GM12872 (cell line): ENCODE results near the gene CACNA1E.

Source experiments
- TF ChIP-seq, protein P1 (sequence below): IDR thresholded peaks from 3 replicates; pipeline ENCODE4 v1.5.1; 2011; ENCODE audit warnings: low read depth, mild to moderate bottlenecking, low read length, moderate library complexity; ENCODE audit not compliant: insufficient read depth

Gene CACNA1E

DNA sequence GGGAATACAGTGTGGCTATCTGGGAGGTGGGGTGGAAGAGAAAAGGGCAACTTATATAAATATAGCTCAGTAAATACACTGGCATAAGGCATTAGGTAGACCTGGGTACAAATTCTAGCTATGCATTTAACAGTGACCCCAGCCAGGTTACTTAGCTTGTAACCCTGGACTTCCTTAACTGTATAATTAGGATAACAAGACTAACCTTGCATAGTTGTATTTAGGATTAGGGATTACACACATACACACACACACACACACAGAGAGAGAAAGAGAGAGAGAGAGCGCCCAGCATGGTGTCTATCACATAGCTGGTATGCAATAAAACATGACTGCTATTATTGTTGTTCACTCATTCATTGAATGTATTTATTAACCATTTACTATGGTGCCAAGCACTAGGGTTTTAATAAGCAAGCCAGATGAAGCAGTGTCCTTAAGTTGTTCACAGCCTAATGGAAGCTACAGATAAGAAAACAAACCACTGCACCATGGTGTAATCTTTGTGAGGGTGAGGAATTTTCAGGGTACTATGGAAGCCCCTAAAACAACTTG, 326.8 kb downstream of the CACNA1E start:
- TF ChIP-seq, protein P1, sequence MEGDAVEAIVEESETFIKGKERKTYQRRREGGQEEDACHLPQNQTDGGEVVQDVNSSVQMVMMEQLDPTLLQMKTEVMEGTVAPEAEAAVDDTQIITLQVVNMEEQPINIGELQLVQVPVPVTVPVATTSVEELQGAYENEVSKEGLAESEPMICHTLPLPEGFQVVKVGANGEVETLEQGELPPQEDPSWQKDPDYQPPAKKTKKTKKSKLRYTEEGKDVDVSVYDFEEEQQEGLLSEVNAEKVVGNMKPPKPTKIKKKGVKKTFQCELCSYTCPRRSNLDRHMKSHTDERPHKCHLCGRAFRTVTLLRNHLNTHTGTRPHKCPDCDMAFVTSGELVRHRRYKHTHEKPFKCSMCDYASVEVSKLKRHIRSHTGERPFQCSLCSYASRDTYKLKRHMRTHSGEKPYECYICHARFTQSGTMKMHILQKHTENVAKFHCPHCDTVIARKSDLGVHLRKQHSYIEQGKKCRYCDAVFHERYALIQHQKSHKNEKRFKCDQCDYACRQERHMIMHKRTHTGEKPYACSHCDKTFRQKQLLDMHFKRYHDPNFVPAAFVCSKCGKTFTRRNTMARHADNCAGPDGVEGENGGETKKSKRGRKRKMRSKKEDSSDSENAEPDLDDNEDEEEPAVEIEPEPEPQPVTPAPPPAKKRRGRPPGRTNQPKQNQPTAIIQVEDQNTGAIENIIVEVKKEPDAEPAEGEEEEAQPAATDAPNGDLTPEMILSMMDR, result no peak

DNA sequence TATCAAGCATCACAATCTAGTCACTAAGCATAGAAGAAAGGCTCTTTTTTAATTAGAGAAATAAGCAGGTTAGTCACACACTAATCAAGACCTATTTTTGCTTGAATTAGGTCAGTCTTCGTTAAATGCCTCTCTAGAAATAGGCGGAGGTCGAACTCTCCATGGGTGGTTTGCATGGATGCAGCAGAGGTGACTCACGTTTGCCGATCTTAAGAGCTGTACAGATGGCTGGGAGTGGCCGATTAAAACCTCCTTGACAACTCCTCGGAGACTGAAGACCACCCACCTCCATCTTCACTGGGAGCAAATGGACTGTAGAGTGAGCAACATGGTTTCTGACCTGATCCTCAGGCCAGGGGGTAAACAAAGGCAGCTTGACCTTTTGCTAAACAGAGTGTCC, 328.9 kb downstream of the CACNA1E start:
- TF ChIP-seq, protein P1, result no peak

DNA sequence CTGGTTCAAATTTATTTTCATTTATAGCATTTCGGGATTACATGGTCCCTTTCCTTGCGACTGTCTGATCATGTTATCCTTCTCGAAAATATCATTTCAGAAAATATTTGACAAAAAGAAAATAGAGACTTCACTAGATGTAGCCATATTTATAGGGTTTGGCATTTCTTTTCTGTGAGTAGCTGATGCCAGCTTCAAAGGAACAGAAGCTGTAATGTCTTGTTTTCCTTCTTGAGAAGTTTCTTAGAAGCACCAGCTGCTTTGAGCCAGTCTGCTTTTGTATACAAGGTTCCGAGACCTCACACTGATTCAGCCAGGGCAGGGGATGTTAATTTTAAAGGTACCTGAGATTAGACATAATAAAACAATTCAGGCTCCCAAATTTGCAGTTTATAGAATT, 329.9 kb downstream of the CACNA1E start:
- TF ChIP-seq, protein P1, result no peak

DNA sequence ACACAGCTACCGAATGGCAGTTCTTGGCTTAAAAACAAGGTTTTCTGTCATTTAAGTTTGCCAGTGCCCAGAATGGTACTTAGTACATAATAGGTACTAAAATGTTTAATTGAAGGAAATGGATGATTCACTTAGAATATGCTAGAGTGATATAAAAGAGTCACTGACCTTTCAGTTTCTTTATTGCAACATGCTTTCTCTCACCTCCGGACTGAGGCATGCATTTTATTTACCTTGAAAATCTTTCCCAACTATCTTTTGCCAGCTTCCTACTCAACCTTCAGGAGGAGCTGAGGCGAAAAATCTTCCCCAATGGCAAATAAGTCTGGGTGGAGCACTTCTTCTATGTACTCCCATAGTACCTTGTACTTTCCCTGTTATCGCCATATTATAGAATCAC, 333.3 kb downstream of the CACNA1E start:
- TF ChIP-seq, protein P1, result no peak

DNA sequence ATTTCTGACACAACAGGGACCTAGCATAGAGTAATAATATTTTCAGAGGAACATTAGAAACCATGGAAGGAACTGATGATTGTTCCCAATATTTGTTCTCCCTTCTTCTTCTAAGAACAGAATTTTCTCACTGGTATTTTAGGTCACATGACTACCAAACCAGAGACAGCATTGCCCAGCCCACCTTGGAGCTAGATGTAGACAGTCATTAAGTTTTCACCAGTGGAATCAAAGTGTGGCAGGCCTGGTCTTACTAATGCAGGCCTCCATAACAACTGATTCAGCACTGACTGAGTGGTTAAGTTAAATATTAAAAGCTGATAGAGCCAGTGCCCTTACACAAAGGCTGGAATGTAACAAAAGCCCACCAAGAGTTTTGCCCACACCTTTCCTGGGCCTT, 333.8 kb downstream of the CACNA1E start:
- TF ChIP-seq, protein P1, result no peak

DNA sequence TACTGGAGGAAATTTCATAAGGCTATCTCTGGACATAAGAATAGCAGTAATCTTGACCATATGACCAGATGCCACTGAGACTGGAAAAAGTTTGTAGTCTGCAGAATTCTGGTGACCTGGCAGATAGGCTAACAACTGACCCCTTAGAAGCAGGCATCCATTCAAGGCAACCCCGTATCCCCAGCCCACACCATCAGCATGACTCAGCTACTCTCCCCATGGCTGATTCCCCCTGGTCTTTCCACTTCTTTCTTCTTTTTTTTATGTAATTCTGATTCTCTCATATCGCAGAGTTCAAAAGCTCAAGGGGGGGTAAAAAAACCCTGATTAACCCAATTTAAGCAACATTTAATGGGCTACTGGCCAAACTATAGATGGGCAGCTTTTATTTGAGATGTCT, 335.1 kb downstream of the CACNA1E start:
- TF ChIP-seq, protein P1, result no peak

DNA sequence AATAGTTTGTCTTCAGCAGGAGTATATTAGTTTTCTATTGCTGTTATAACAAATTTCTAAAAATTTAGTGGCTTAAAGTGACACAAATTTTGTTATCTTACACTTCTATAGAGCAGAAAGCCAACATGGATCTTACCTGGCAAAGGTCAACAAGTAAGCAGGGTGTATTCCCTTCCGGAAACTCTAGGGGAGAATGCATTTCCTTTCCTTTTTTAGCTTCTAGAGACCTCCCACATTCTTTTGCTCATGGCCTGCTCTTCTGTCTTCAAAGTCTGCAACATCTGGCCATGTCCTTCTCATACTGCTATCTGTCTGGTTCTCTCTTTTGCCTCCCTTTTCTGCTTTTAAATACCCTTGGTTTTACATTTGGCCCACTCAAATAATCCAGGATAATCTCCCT, 335.6 kb downstream of the CACNA1E start:
- TF ChIP-seq, protein P1, result no peak
